ENCODE data around the gene LAPTM5.
"Not testable (repeated sequence)": the region's sequence is repeated elsewhere in the genome, so short reads cannot be mapped to it uniquely, and the experiment has no call there.

The LAPTM5 gene

GRCh38 chr1:30794260-30794659 is 36.7 kb upstream of the LAPTM5 start:
- H3K4me1 ChIP-seq: peaks cover 0 to 19% (median 7%) of the 10 kb centered on the region in 4 donors
- no peaks in the 10 kb centered on the region for H3K36me3 ChIP-seq
- no peak for DNase-seq
- H3K27me3 ChIP-seq: peaks cover 0 to 13% of the 10 kb centered on the region in 2 donors
- no peak overlapping the region for H3K4me3 ChIP-seq
- TF ChIP-seq, protein P1, sequence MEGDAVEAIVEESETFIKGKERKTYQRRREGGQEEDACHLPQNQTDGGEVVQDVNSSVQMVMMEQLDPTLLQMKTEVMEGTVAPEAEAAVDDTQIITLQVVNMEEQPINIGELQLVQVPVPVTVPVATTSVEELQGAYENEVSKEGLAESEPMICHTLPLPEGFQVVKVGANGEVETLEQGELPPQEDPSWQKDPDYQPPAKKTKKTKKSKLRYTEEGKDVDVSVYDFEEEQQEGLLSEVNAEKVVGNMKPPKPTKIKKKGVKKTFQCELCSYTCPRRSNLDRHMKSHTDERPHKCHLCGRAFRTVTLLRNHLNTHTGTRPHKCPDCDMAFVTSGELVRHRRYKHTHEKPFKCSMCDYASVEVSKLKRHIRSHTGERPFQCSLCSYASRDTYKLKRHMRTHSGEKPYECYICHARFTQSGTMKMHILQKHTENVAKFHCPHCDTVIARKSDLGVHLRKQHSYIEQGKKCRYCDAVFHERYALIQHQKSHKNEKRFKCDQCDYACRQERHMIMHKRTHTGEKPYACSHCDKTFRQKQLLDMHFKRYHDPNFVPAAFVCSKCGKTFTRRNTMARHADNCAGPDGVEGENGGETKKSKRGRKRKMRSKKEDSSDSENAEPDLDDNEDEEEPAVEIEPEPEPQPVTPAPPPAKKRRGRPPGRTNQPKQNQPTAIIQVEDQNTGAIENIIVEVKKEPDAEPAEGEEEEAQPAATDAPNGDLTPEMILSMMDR (IDR thresholded peaks at IDR 0.05): no peak
- intact Hi-C loops (cut with DNase I; ENCODE audit: low total_unique reads): no loop called here
- no peak overlapping the region for H3K27ac ChIP-seq
- no peaks in the 10 kb centered on the region for H3K9me3 ChIP-seq

- no peaks in the 10 kb centered on the region for H3K9me3 ChIP-seq
- TF ChIP-seq, protein P1 (IDR thresholded peaks at IDR 0.05): no peak
- H3K27ac ChIP-seq: no peak overlapping the region
- intact Hi-C loops (cut with DNase I; ENCODE audit: low total_unique reads): no loop called here
- H3K27me3 ChIP-seq: peaks cover 0 to 22% of the 10 kb centered on the region in 2 donors
- H3K4me1 ChIP-seq: peaks cover 0 to 10% (median 5%) of the 10 kb centered on the region in 4 donors
- no peaks in the 10 kb centered on the region for H3K36me3 ChIP-seq
- no peak for DNase-seq
- H3K4me3 ChIP-seq: no peak overlapping the region
These were observed 35.6 kb upstream of the LAPTM5 start for GRCh38 chr1:30793209-30793608.

DNA sequence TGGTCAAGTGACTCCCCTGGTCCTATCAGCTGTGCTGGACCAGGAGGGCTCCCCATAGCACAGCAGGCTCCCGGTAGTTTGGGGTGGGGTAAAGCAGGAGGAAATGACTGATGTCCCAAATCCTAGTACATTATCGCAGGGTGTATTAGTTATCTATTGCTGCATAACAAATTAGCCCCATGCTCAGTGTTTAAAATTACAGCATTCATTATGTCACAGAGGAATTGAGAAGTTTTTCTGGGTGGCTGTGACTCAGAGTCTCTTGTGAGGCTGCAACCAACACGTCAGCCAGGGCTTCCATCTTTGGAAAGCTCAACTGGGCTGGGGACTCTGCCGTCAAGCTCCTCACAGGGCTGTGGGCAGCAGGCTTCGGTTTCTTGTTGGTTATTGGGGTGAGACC is 34.3 kb upstream of the LAPTM5 start:
- Histone ChIP-seq H3K9me3 (no peaks in the 10 kb centered on the region), H3K27me3 (peaks cover 0 to 32% of the 10 kb centered on the region in 2 donors), H3K4me1 (no peaks in the 10 kb centered on the region), H3K36me3 (no peaks in the 10 kb centered on the region), H3K27ac (no peak overlapping the region), H3K4me3 (no peak overlapping the region)
- intact Hi-C loops (cut with DNase I; ENCODE audit: low total_unique reads): no loop called here
- TF ChIP-seq, protein P1 (IDR thresholded peaks at IDR 0.05): no peak
- no peak for DNase-seq

- H3K4me3 ChIP-seq: no peak overlapping the region
- H3K27me3 ChIP-seq: peaks cover 0 to 36% of the 10 kb centered on the region in 2 donors
- no peak overlapping the region for H3K27ac ChIP-seq
- DNase-seq: no peak
- H3K9me3 ChIP-seq: no peaks in the 10 kb centered on the region
- no peaks in the 10 kb centered on the region for H3K4me1 ChIP-seq
- TF ChIP-seq, protein P1 (IDR thresholded peaks at IDR 0.05): no peak
- H3K36me3 ChIP-seq: no peaks in the 10 kb centered on the region
- intact Hi-C loops (cut with DNase I; ENCODE audit: low total_unique reads): no loop called here
These were observed 33.5 kb upstream of the LAPTM5 start for GRCh38 chr1:30790850-30791778.

DNA sequence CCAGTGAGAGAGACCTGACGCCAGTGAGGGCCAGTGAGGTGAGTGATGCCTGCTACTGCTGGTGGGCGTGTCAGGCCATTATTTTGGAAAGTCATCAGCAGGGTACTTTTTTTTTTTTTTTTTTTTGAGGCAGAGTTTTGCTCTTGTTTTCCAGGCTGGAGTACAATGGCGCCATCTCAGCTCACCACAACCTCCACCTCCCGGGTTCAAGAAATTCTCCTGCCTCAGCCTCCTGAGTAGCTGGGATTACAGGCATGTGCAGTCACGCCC is 32.6 kb upstream of the LAPTM5 start:
- DNase-seq; intact Hi-C loops (cut with DNase I; ENCODE audit: low total_unique reads); H3K4me3 ChIP-seq; H3K27ac ChIP-seq; H3K9me3 ChIP-seq; H3K36me3 ChIP-seq; H3K4me1 ChIP-seq: not testable (repeated sequence)
- H3K27me3 ChIP-seq: peaks cover 0 to 42% of the 10 kb centered on the region in 2 donors

- Histone ChIP-seq H3K4me3 (no peak overlapping the region), H3K27ac (no peak overlapping the region), H3K27me3 (peaks cover 0 to 43% of the 10 kb centered on the region in 2 donors), H3K36me3 (no peaks in the 10 kb centered on the region), H3K4me1 (no peaks in the 10 kb centered on the region), H3K9me3 (no peaks in the 10 kb centered on the region)
- no peak for DNase-seq
- TF ChIP-seq, protein P1 (IDR thresholded peaks at IDR 0.05): no peak
- intact Hi-C loops (cut with DNase I; ENCODE audit: low total_unique reads): no loop called here
These were observed 32.0 kb upstream of the LAPTM5 start for GRCh38 chr1:30789388-30790255.
